ENCODE results near the gene DOCK9. TPM values are rescaled to one million over a fixed set of nuclear protein-coding genes. Genes with fewer than 3 reads are reported as not detected.

Gene DOCK9
- total RNA-seq, 2 experiments from 2014 or later, result 57.2 to 59.0 TPM

- no peak for DNase-seq
- H3K4me3 Mint-ChIP-seq, result no peak overlapping the region
- H3K4me1 Mint-ChIP-seq (ENCODE audit: low read depth), result peaks cover 24% of the 10 kb centered on the region
- intact Hi-C loops (cut with micrococcal nuclease), result loop anchor here (2.0 kb wide), 1 partner anchor 45 kb away; no protein-coding TSS in a partner anchor
- peak overlapping the region; percentile 35 for H3K27ac Mint-ChIP-seq
- ChIA-PET CTCF (interaction anchor here (1.1 to 1.6 kb wide), 3 partner anchors 160 to 392 kb away, joined by 3 to 7 read pairs (median 4); no protein-coding TSS in a partner anchor), POLR2A (interaction anchor here (0.8 kb wide), 1 partner anchor 16 kb away, joined by 3 read pairs; no protein-coding TSS in a partner anchor)
- H3K36me3 Mint-ChIP-seq, result peaks cover 57% of the 10 kb centered on the region
- no peaks in the 10 kb centered on the region for H3K27me3 Mint-ChIP-seq
- peaks cover 11% of the 10 kb centered on the region for H3K9me3 Mint-ChIP-seq
Measured at GRCh38 chr13:98874029-98874397, 103.9 kb downstream of the DOCK9 start.

- no peak for DNase-seq
- Mint-ChIP-seq H3K27ac (peak overlapping the region; percentile 40), H3K27me3 (no peaks in the 10 kb centered on the region), H3K9me3 (peaks cover 11% of the 10 kb centered on the region), H3K4me1 (ENCODE audit: low read depth) (peaks cover 26% of the 10 kb centered on the region), H3K4me3 (no peak overlapping the region), H3K36me3 (peaks cover 55% of the 10 kb centered on the region)
- ChIA-PET CTCF (interaction anchor here (1.1 to 1.6 kb wide), 2 partner anchors 304 to 393 kb away, joined by 3 to 7 read pairs; no protein-coding TSS in a partner anchor), POLR2A (interaction anchor here (0.8 kb wide), 1 partner anchor 16 kb away, joined by 3 read pairs; no protein-coding TSS in a partner anchor)
- intact Hi-C loops (cut with micrococcal nuclease), result loop anchor here (2.0 kb wide), 1 partner anchor 45 kb away; no protein-coding TSS in a partner anchor
Measured at GRCh38 chr13:98873377-98874028, 104.4 kb downstream of the DOCK9 start.

- ChIA-PET CTCF (interaction anchor here (3.5 kb wide), 1 partner anchor 161 kb away, joined by 50 read pairs; no protein-coding TSS in a partner anchor), POLR2A (no interaction called here)
- peaks cover 62% of the 10 kb centered on the region for H3K36me3 Mint-ChIP-seq
- intact Hi-C loops (cut with micrococcal nuclease), result no loop called here
- H3K27me3 Mint-ChIP-seq, result no peaks in the 10 kb centered on the region
- H3K4me3 Mint-ChIP-seq, result no peak overlapping the region
- H3K4me1 Mint-ChIP-seq (ENCODE audit: low read depth), result peaks cover 26% of the 10 kb centered on the region
- peaks cover 11% of the 10 kb centered on the region for H3K9me3 Mint-ChIP-seq
- DNase-seq, result no peak
- no peak overlapping the region for H3K27ac Mint-ChIP-seq
Measured at GRCh38 chr13:98871727-98872126, 106.1 kb downstream of the DOCK9 start.

GRCh38 chr13:98869408-98870090 is 108.3 kb downstream of the DOCK9 start:
- ChIA-PET CTCF (interaction anchor here (0.6 to 3.5 kb wide), 32 partner anchors 11 to 401 kb away, joined by 3 to 50 read pairs (median 3); partner anchors contain the start of gene GPR18), POLR2A (no interaction called here)
- H3K9me3 Mint-ChIP-seq, result peaks cover 11% of the 10 kb centered on the region
- intact Hi-C loops (cut with micrococcal nuclease), result no loop called here
- H3K36me3 Mint-ChIP-seq, result peaks cover 54% of the 10 kb centered on the region
- H3K27ac Mint-ChIP-seq, result no peak overlapping the region
- H3K27me3 Mint-ChIP-seq, result no peaks in the 10 kb centered on the region
- H3K4me1 Mint-ChIP-seq (ENCODE audit: low read depth), result peaks cover 11% of the 10 kb centered on the region
- no peak for DNase-seq
- H3K4me3 Mint-ChIP-seq, result no peak overlapping the region

- Mint-ChIP-seq H3K27me3 (no peaks in the 10 kb centered on the region), H3K9me3 (peaks cover 6% of the 10 kb centered on the region), H3K4me1 (ENCODE audit: low read depth) (peaks cover 7% of the 10 kb centered on the region), H3K36me3 (peaks cover 50% of the 10 kb centered on the region), H3K4me3 (no peak overlapping the region), H3K27ac (no peak overlapping the region)
- ChIA-PET POLR2A (no interaction called here), CTCF (interaction anchor here (0.6 to 3.5 kb wide), 23 partner anchors 13 to 401 kb away, joined by 3 to 50 read pairs (median 4); no protein-coding TSS in a partner anchor)
- intact Hi-C loops (cut with micrococcal nuclease), result no loop called here
- DNase-seq, result no peak
Measured at GRCh38 chr13:98868932-98869331, 108.9 kb downstream of the DOCK9 start.

- peaks cover 39% of the 10 kb centered on the region for H3K36me3 Mint-ChIP-seq
- no peak overlapping the region for H3K4me3 Mint-ChIP-seq
- ChIA-PET POLR2A (no interaction called here), CTCF (interaction anchor here (1.4 to 2.2 kb wide), 2 partner anchors 24 to 167 kb away, joined by 7 to 9 read pairs; no protein-coding TSS in a partner anchor)
- intact Hi-C loops (cut with micrococcal nuclease), result no loop called here
- no peak overlapping the region for H3K27ac Mint-ChIP-seq
- no peak for DNase-seq
- no peaks in the 10 kb centered on the region for H3K27me3 Mint-ChIP-seq
- peaks cover 4% of the 10 kb centered on the region for H3K4me1 Mint-ChIP-seq (ENCODE audit: low read depth)
- no peaks in the 10 kb centered on the region for H3K9me3 Mint-ChIP-seq
Measured at GRCh38 chr13:98866882-98867281, 111.0 kb downstream of the DOCK9 start.

- CTCF ChIA-PET, result no interaction called here
- no peaks in the 10 kb centered on the region for H3K9me3 Mint-ChIP-seq
- H3K36me3 Mint-ChIP-seq, result peaks cover 40% of the 10 kb centered on the region
- POLR2A ChIA-PET, result no interaction called here
- no peaks in the 10 kb centered on the region for H3K4me1 Mint-ChIP-seq (ENCODE audit: low read depth)
- no peak overlapping the region for H3K4me3 Mint-ChIP-seq
- no peaks in the 10 kb centered on the region for H3K27me3 Mint-ChIP-seq
- no peak for DNase-seq
- no peak overlapping the region for H3K27ac Mint-ChIP-seq
- intact Hi-C loops (cut with micrococcal nuclease), result no loop called here
Measured at GRCh38 chr13:98860491-98860890, 117.4 kb downstream of the DOCK9 start.

- H3K36me3 Mint-ChIP-seq, result peaks cover 44% of the 10 kb centered on the region
- POLR2A ChIA-PET, result no interaction called here
- no peaks in the 10 kb centered on the region for H3K27me3 Mint-ChIP-seq
- H3K27ac Mint-ChIP-seq, result no peak overlapping the region
- peaks cover 12% of the 10 kb centered on the region for H3K4me1 Mint-ChIP-seq (ENCODE audit: low read depth)
- DNase-seq, result no peak
- CTCF ChIA-PET, result interaction anchor here (1.5 to 2.2 kb wide), 2 partner anchors 12 to 16 kb away, joined by 3 to 7 read pairs; no protein-coding TSS in a partner anchor
- H3K4me3 Mint-ChIP-seq, result no peak overlapping the region
- intact Hi-C loops (cut with micrococcal nuclease), result no loop called here
- no peaks in the 10 kb centered on the region for H3K9me3 Mint-ChIP-seq
Measured at GRCh38 chr13:98858191-98858590, 119.7 kb downstream of the DOCK9 start.

- Mint-ChIP-seq H3K27ac (no peak overlapping the region), H3K36me3 (peaks cover 43% of the 10 kb centered on the region), H3K27me3 (no peaks in the 10 kb centered on the region), H3K9me3 (no peaks in the 10 kb centered on the region), H3K4me3 (no peak overlapping the region), H3K4me1 (ENCODE audit: low read depth) (peaks cover 12% of the 10 kb centered on the region)
- ChIA-PET CTCF (interaction anchor here (2.2 kb wide), 1 partner anchor 15 kb away, joined by 7 read pairs; no protein-coding TSS in a partner anchor), POLR2A (no interaction called here)
- DNase-seq, result no peak
- intact Hi-C loops (cut with micrococcal nuclease), result no loop called here
Measured at GRCh38 chr13:98856983-98857382, 120.9 kb downstream of the DOCK9 start.

GRCh38 chr13:98854448-98854847 is 123.4 kb downstream of the DOCK9 start:
- no peak overlapping the region for H3K4me3 Mint-ChIP-seq
- H3K27me3 Mint-ChIP-seq, result no peaks in the 10 kb centered on the region
- POLR2A ChIA-PET, result no interaction called here
- peaks cover 37% of the 10 kb centered on the region for H3K36me3 Mint-ChIP-seq
- DNase-seq, result no peak
- CTCF ChIA-PET, result interaction anchor here (0.6 to 3.7 kb wide), 4 partner anchors 11 to 178 kb away, joined by 3 to 14 read pairs (median 4); no protein-coding TSS in a partner anchor
- peaks cover 12% of the 10 kb centered on the region for H3K4me1 Mint-ChIP-seq (ENCODE audit: low read depth)
- no peak overlapping the region for H3K27ac Mint-ChIP-seq
- intact Hi-C loops (cut with micrococcal nuclease), result loop anchor here (5.0 kb wide), 1 partner anchor 282 kb away; no protein-coding TSS in a partner anchor
- no peaks in the 10 kb centered on the region for H3K9me3 Mint-ChIP-seq

GRCh38 chr13:98853771-98854221 is 124.1 kb downstream of the DOCK9 start:
- Mint-ChIP-seq H3K36me3 (peaks cover 37% of the 10 kb centered on the region), H3K27ac (peak overlapping the region; percentile 46), H3K27me3 (no peaks in the 10 kb centered on the region), H3K9me3 (no peaks in the 10 kb centered on the region), H3K4me3 (no peak overlapping the region), H3K4me1 (ENCODE audit: low read depth) (peaks cover 12% of the 10 kb centered on the region)
- CTCF ChIA-PET, result interaction anchor here (0.6 to 3.7 kb wide), 4 partner anchors 11 to 179 kb away, joined by 3 to 14 read pairs (median 4); no protein-coding TSS in a partner anchor
- POLR2A ChIA-PET, result no interaction called here
- intact Hi-C loops (cut with micrococcal nuclease), result loop anchor here (1.0 to 5.0 kb wide), 4 partner anchors 37 to 281 kb away; no protein-coding TSS in a partner anchor
- peak; percentile 87 for DNase-seq

GRCh38 chr13:98851276-98851675 is 126.6 kb downstream of the DOCK9 start:
- H3K4me3 Mint-ChIP-seq, result no peak overlapping the region
- intact Hi-C loops (cut with micrococcal nuclease), result loop anchor here (5.0 kb wide), 1 partner anchor 279 kb away; no protein-coding TSS in a partner anchor
- CTCF ChIA-PET, result interaction anchor here (3.7 kb wide), 1 partner anchor 8 kb away, joined by 14 read pairs; no protein-coding TSS in a partner anchor
- H3K9me3 Mint-ChIP-seq, result no peaks in the 10 kb centered on the region
- no peak for DNase-seq
- peaks cover 41% of the 10 kb centered on the region for H3K36me3 Mint-ChIP-seq
- peaks cover 12% of the 10 kb centered on the region for H3K4me1 Mint-ChIP-seq (ENCODE audit: low read depth)
- no peak overlapping the region for H3K27ac Mint-ChIP-seq
- H3K27me3 Mint-ChIP-seq, result no peaks in the 10 kb centered on the region
- POLR2A ChIA-PET, result no interaction called here
